ENCODE measurements around the gene APOM.

The APOM gene

DNA sequence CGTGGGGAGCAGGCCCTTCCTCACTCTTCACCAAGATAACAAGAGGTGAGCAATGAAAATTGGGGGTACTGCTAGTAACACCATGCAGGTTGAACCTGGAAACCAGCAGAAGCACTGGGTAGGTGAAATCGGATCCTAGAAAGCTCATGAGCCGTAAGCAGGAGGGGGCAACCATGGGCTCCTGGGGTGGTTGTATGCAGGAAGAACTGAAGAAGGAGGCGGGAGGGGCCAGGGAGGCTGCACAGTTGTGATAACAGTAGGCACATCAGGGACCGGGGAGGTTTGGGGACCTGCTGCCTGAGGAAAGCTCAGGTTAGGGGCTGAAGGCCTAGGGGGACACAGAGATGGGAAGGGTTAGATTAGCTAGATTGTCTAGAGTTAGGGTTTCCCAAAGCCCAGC is 30.8 kb downstream of the APOM start:
- DNase-seq, result no peak

- no peak for DNase-seq
Measured at GRCh38 chr6:31687321-31687720, 31.6 kb downstream of the APOM start.

GRCh38 chr6:31687860-31688693 is 32.4 kb downstream of the APOM start:
- DNase-seq, result no peak

DNA sequence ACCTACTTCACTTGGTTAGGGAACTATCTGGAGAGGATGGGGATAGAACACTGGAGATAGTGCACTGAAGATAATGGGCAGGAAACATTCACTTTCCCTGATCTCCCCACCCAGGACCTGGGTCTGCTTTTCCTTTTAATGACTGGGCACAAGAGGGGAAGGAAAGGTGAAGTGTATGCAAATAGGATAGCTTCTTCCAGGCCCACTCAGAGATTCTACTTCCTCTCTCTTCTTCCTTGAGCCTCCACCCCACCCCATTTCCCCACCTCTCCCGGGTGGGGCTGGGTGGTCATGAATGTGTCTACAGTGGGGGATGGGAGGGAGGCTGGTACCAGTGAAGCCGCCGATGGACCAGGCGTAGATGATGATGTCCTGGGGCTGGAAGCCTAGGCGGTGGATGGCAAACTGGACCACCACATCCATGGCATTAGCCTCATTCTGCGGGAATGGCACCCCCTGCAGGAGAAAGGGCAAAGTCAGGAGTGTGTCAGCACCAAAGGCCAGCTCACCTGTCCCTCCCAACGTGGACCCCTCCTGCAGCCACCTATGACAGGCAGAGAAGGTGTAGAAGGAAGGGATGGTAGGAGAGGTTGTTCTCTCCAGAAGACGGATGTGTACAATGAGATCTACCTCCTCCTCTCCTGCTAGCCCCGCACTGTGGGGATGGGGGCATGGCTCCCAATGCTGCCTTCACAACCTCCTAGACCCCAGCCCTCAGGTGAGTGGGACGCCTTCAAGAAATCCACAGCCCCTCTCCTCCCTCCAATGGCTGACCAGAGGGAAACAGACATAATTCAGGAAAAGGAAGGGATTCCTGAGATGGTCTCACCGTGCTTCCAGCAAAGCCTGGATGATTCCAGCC is 33.8 kb downstream of the APOM start:
- DNase-seq, result no peak

- no peak for DNase-seq
Measured at GRCh38 chr6:31690231-31691077, 34.8 kb downstream of the APOM start.

DNA sequence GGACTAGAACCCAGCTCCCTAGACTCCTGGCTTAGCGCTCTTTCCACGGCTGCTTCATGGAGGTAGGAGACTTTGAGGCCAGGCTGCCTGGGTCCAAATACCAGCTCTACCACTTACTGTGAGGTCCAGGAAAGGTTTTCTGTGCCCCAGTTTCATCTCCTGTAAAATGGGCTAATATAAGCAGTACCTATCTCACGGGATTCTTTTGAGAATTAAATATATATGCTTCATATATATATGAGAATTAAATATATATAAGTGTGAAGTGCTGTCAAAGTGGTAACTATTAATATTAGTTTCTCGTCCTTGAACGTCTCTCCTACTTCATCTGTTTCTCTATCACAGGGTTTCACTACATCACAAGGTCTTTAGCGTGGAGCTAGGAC is 35.4 kb downstream of the APOM start:
- no peak for DNase-seq

GRCh38 chr6:31691564-31692108 is 35.9 kb downstream of the APOM start:
- no peak for DNase-seq

- no peak for DNase-seq
Measured at GRCh38 chr6:31692353-31692752, 36.7 kb downstream of the APOM start.

DNA sequence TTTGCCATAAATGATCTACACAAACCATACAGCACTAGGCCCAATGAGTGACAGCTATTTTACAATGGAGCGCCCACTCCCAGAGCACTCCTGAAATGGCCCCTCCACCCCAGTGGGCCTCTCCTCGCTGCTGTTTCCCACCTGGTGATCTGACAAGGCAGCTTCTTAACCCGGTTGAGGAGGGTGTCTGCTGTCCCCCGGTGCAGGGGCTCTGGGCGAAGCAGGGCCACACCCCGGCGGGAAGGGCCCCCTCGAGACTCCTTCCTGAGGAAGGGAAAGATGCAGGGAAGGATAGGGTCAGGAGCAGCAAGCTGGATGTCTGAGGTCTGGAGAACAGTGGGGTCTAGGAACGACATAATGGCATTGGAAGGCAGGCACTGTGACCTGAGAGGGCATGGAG is 37.2 kb downstream of the APOM start:
- DNase-seq, result no peak

GRCh38 chr6:31693535-31693934 is 37.8 kb downstream of the APOM start:
- no peak for DNase-seq

DNA sequence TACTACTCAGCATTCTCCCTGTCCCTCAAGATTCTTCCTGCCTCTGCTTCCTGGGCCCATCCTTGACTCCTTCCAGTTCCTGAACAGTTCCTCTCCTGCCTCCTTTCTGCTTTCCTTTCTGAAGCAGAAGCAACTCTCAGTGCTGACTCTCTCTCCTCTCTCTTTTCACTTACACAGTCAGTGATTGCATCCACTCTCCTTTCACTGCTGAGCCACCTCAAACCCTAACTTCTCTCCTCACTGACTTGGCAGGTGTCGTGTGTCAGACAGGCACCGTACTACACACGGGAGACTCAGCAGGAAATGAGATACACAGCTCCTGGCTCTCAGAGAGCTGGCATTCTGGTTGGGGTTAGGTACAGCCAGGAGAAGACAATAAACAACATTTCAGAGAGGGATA is 41.9 kb downstream of the APOM start:
- DNase-seq, result no peak

GRCh38 chr6:31700740-31701401 is 45.2 kb downstream of the APOM start:
- DNase-seq, result no peak

GRCh38 chr6:31701666-31702404 is 46.1 kb downstream of the APOM start:
- no peak for DNase-seq

DNA sequence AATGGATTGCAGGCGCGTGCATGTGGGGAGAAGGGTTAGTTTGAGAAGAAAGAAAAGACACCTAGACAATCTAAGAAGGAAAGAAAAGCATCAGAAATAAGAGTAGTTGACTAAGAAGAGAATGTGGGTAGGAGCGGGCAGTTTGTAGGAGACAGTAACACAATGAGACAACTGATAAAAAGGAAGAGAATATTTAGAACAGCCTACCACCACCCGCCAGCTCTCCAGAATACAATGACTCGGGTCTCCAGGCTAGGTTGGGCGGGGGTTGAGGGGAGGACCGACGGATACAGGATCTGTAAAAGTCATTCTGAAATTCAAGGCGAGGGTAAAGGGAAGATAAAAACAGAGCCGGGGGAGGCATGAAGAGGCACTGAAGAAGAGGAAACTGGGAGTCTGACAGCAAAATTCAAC is 46.7 kb downstream of the APOM start:
- DNase-seq, result no peak

DNA sequence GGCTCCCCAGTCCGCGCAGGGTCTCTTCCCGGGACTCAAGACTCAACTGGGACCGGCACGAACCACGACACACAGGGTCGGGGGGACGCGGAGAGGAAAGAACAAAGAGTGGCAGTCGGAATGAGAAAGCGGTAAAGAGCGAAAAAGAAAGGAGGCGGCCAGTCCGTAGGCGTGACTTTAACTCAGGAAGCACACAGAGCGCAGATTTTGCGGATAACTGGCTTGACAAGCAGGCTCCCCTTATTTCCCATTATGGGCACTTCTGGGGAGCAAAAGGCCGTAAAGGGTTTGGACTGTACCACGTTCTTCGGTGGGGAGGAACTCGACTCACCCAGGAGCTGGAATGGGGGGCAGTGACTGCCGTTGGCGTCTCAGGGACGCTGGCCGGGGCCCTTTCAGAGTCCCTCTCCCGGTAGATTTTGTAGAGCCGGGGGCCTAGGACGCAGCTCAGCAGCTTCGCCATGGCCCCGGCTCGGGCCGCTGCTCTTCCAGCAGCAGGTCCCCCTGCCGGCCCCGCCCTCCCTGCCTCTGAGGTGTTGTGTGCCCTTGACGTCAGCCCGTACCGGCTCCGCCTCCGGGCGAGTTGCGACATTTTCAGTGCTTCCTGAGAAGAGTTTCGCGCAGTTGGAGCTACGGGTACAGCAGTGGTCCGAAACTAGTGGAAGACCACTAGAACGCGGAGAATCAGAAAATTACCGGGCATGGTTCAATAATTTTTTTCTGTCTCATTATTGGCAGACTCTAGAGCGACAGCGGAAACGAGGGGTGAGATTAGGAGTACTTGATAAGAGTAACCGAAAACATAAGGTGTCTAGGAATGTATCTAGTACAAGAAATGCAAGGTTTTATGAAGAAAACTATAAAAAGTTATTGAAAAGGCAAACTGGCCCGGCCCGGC is 47.4 kb downstream of the APOM start, which contains the start of gene ABHD16A:
Gene ABHD16A, minus strand, starts transcription at position 506 of the 898 bp plus-strand sequence. Its CDS starts 43 bp downstream, at position 463.
- DNase-seq, result peak; percentile 97

DNA sequence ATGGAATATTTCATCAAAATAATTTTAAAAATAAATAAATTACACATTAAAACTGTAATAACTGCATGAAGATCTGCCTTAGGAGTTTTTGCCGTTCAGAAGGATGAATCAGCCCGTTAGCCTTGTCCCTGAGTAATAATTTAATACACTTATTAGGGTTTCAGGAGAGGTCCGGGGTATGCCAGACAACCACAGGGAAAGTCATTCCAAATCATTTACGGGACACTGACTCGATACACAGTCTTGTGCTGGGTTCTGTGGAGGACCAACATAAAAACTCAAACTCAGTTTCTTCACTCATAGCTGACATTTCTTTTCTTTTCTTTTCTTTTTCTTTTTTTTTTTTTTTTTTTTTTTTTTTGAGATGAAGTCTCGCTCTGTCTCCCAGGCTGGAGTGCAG is 50.2 kb downstream of the APOM start:
- no peak for DNase-seq

GRCh38 chr6:31706599-31706998 is 50.9 kb downstream of the APOM start, which contains the start of gene LY6G6F:
Gene LY6G6F (plus strand): TSS chr6:31706866. CDS start chr6:31706907, 41 bp downstream.
- DNase-seq, result no peak

DNA sequence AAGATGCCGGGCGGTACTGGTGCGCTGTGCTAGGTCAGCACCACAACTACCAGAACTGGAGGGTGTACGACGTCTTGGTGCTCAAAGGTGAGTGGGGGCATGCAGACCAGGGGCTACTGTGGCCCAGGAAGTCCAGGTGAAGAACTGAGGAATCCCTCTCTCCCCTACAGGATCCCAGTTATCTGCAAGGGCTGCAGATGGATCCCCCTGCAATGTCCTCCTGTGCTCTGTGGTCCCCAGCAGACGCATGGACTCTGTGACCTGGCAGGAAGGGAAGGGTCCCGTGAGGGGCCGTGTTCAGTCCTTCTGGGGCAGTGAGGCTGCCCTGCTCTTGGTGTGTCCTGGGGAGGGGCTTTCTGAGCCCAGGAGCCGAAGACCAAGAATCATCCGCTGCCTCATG is 52.0 kb downstream of the APOM start:
- no peak for DNase-seq
